Liver (tissue), 3 donors: Measurements from ENCODE around the gene IL31RA.

Source experiments
- CTCF ChIP-seq: fragments of 150-350 bp; IDR thresholded peaks from 2 replicates; pipeline ENCODE4 v1.5.1; 2017; ENCODE audit warnings: improper control_type of control experiment, low read depth, low read length; ENCODE audit not compliant: missing input control
- JUND ChIP-seq, 2 donors: IDR thresholded peaks; 2 replicates each; pipeline ENCODE4 v1.6.1; 2016; ENCODE audit warnings: antibody characterized with exemption in 2 of 2
- RAD21 ChIP-seq, 2 donors: IDR thresholded peaks; 2 replicates each; pipeline ENCODE4 v1.6.1; 2016; ENCODE audit warnings: antibody characterized with exemption in 2 of 2, mild to moderate bottlenecking in 2 of 2
- TF ChIP-seq, protein P1 (sequence below): IDR thresholded peaks from 2 replicates; pipeline ENCODE4 v1.6.1; 2016; ENCODE audit warnings: antibody characterized with exemption
- TF ChIP-seq, protein P2 (sequence below): IDR thresholded peaks from 2 replicates; pipeline ENCODE4 v1.6.1; 2016; ENCODE audit warnings: antibody characterized with exemption
- TF ChIP-seq, protein P3 (sequence below): IDR thresholded peaks from 2 replicates; pipeline ENCODE4 v1.6.1; 2016; ENCODE audit warnings: antibody characterized with exemption, mild to moderate bottlenecking
- donor health status: healthy.
- donor health status: healthy.

- TF ChIP-seq, protein P1, sequence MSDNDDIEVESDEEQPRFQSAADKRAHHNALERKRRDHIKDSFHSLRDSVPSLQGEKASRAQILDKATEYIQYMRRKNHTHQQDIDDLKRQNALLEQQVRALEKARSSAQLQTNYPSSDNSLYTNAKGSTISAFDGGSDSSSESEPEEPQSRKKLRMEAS, result no peak
- TF ChIP-seq RAD21 (IDR thresholded peaks at IDR 0.05) (no peak), CTCF (no peak), JUND (IDR thresholded peaks at IDR 0.05) (no peak)
- TF ChIP-seq, protein P2, sequence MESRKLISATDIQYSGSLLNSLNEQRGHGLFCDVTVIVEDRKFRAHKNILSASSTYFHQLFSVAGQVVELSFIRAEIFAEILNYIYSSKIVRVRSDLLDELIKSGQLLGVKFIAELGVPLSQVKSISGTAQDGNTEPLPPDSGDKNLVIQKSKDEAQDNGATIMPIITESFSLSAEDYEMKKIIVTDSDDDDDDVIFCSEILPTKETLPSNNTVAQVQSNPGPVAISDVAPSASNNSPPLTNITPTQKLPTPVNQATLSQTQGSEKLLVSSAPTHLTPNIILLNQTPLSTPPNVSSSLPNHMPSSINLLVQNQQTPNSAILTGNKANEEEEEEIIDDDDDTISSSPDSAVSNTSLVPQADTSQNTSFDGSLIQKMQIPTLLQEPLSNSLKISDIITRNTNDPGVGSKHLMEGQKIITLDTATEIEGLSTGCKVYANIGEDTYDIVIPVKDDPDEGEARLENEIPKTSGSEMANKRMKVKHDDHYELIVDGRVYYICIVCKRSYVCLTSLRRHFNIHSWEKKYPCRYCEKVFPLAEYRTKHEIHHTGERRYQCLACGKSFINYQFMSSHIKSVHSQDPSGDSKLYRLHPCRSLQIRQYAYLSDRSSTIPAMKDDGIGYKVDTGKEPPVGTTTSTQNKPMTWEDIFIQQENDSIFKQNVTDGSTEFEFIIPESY, result no peak
- TF ChIP-seq, protein P3, sequence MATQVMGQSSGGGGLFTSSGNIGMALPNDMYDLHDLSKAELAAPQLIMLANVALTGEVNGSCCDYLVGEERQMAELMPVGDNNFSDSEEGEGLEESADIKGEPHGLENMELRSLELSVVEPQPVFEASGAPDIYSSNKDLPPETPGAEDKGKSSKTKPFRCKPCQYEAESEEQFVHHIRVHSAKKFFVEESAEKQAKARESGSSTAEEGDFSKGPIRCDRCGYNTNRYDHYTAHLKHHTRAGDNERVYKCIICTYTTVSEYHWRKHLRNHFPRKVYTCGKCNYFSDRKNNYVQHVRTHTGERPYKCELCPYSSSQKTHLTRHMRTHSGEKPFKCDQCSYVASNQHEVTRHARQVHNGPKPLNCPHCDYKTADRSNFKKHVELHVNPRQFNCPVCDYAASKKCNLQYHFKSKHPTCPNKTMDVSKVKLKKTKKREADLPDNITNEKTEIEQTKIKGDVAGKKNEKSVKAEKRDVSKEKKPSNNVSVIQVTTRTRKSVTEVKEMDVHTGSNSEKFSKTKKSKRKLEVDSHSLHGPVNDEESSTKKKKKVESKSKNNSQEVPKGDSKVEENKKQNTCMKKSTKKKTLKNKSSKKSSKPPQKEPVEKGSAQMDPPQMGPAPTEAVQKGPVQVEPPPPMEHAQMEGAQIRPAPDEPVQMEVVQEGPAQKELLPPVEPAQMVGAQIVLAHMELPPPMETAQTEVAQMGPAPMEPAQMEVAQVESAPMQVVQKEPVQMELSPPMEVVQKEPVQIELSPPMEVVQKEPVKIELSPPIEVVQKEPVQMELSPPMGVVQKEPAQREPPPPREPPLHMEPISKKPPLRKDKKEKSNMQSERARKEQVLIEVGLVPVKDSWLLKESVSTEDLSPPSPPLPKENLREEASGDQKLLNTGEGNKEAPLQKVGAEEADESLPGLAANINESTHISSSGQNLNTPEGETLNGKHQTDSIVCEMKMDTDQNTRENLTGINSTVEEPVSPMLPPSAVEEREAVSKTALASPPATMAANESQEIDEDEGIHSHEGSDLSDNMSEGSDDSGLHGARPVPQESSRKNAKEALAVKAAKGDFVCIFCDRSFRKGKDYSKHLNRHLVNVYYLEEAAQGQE, result no peak
Measured at GRCh38 chr5:55913466-55914413, 62.6 kb downstream of the IL31RA start.
